HepG2 (cell line): ENCODE measurements around the gene RAB11FIP5. TPM values are rescaled to one million over a fixed set of nuclear protein-coding genes. Genes with fewer than 3 reads are reported as not detected.

Experiments used
- BCL6 ChIP-seq: IDR thresholded peaks from 2 replicates; pipeline ENCODE4 v1.6.1; 2016; ENCODE audit warnings: missing genetic modification reagents, missing compliant biosample characterization
- CBX1 ChIP-seq: IDR thresholded peaks from one replicate; pipeline ENCODE4 v1.6.1; 2016; ENCODE audit warnings: antibody characterized with exemption, low read depth
- CEBPB ChIP-seq: IDR thresholded peaks from 2 replicates; pipeline ENCODE4 v1.6.1; 2011; ENCODE audit warnings: low read depth, low read length, improper control_type of control experiment, borderline replicate concordance
- FOSL1 ChIP-seq: sonication (generic); formaldehyde crosslinking; IDR thresholded peaks from 2 replicates; pipeline ENCODE4 v1.9.0; 2021; ENCODE audit warnings: missing genetic modification reagents, borderline replicate concordance
- FOXJ3 ChIP-seq: sonication (generic); formaldehyde crosslinking; IDR thresholded peaks from 2 replicates; pipeline ENCODE4 v1.4.0; 2020; ENCODE audit warnings: missing genetic modification reagents, mild to moderate bottlenecking, borderline replicate concordance
- GPBP1L1 ChIP-seq: sonication (generic); formaldehyde crosslinking; IDR thresholded peaks from 2 replicates; pipeline ENCODE4 v1.5.0; 2020; ENCODE audit warnings: mild to moderate bottlenecking, missing genetic modification reagents
- KLF16 ChIP-seq, 2 experiments: sonication (generic) in 1 of 2; formaldehyde crosslinking in 1 of 2; IDR thresholded peaks; 2 replicates each; pipeline versions ENCODE4 v1.6.1 to v1.8.0; 2016 to 2023; ENCODE audit warnings: missing genetic modification reagents in 2 of 2, missing compliant biosample characterization in 1 of 2
- MLLT10 ChIP-seq: sonication (generic); formaldehyde crosslinking; IDR thresholded peaks from 2 replicates; pipeline ENCODE4 v1.4.0; 2020; ENCODE audit warnings: missing genetic modification reagents
- NFKB2 ChIP-seq: sonication (generic); formaldehyde crosslinking; IDR thresholded peaks from 2 replicates; pipeline ENCODE4 v1.4.0; 2020; ENCODE audit warnings: missing genetic modification reagents, borderline replicate concordance
- PRDM10 ChIP-seq: sonication (generic); formaldehyde crosslinking; IDR thresholded peaks from 2 replicates; pipeline ENCODE4 v1.4.0; 2020; ENCODE audit warnings: low read depth, missing genetic modification reagents
- SOX5 ChIP-seq: IDR thresholded peaks from 2 replicates; pipeline ENCODE4 v1.6.1; 2016; ENCODE audit warnings: borderline replicate concordance
- SYNCRIP ChIP-seq: fragments of 200-400 bp; formaldehyde crosslinking; IDR thresholded peaks from 2 replicates; pipeline ENCODE4 v1.6.1; 2018; ENCODE audit warnings: mild to moderate bottlenecking, low read depth, low read length; ENCODE audit not compliant: insufficient read depth
- TERF1 ChIP-seq: sonication (generic); formaldehyde crosslinking; IDR thresholded peaks from 2 replicates; pipeline ENCODE4 v1.8.0; 2022; ENCODE audit warnings: mild to moderate bottlenecking, missing genetic modification reagents, moderate library complexity
- ZBTB8A ChIP-seq: sonication (generic); formaldehyde crosslinking; IDR thresholded peaks from 2 replicates; pipeline ENCODE4 v1.4.0; 2020; ENCODE audit warnings: mild to moderate bottlenecking, low read depth, missing genetic modification reagents, borderline replicate concordance
- ZNF160 ChIP-seq: sonication (generic); formaldehyde crosslinking; IDR thresholded peaks from 2 replicates; pipeline ENCODE4 v1.8.0; 2022; ENCODE audit warnings: mild to moderate bottlenecking, inconsistent platforms, missing genetic modification reagents
- ZNF230 ChIP-seq: sonication (generic); formaldehyde crosslinking; IDR thresholded peaks from 2 replicates; pipeline ENCODE4 v1.4.0; 2020; ENCODE audit warnings: mild to moderate bottlenecking, missing genetic modification reagents
- ZNF329 ChIP-seq: sonication (generic); formaldehyde crosslinking; IDR thresholded peaks from 2 replicates; pipeline ENCODE4 v1.9.0; 2021; ENCODE audit warnings: low read depth, mild to moderate bottlenecking, missing genetic modification reagents
- ZNF33A ChIP-seq: sonication (generic); formaldehyde crosslinking; IDR thresholded peaks from 2 replicates; pipeline ENCODE4 v1.5.1; 2020; ENCODE audit warnings: missing genetic modification reagents, mild to moderate bottlenecking, moderate library complexity, borderline replicate concordance
- ZNF569 ChIP-seq: sonication (generic); formaldehyde crosslinking; IDR thresholded peaks from 2 replicates; pipeline ENCODE4 v1.5.0; 2020; ENCODE audit warnings: mild to moderate bottlenecking, missing genetic modification reagents, moderate library complexity, borderline replicate concordance
- ZNF607 ChIP-seq: sonication (generic); formaldehyde crosslinking; IDR thresholded peaks from 2 replicates; pipeline ENCODE4 v1.5.1; 2020; ENCODE audit warnings: missing genetic modification reagents, mild to moderate bottlenecking, borderline replicate concordance
- ZNF747 ChIP-seq: sonication (generic); formaldehyde crosslinking; IDR thresholded peaks from 2 replicates; pipeline ENCODE4 v1.8.1; 2023; ENCODE audit warnings: missing genetic modification reagents, mild to moderate bottlenecking, borderline replicate concordance
- ZNF775 ChIP-seq: sonication (generic); formaldehyde crosslinking; IDR thresholded peaks from 2 replicates; pipeline ENCODE4 v1.4.0; 2020; ENCODE audit warnings: missing genetic modification reagents, mild to moderate bottlenecking, moderate library complexity, borderline replicate concordance
- polyA plus RNA-seq, 8 experiments: library from polyadenylated mRNA; depleted of rRNA in 3 of 8; stranded (reverse) in 7 of 8; unstranded in 1 of 8; fragments of >200 nt; fragmentation: Illumina TruSeq in 4 of 8; extraction: Trizol in 4 of 8; gene quantifications; 2 replicates each; pipeline versions ENCODE4 v1.2.1 to v1.2.3, GENCODE V29; 2011 to 2016; ENCODE audit warnings: low read depth in 4 of 8, missing spikeins in 1 of 8, mixed read lengths in 1 of 8; ENCODE audit not compliant: insufficient read depth in 1 of 8
- total RNA-seq, 5 experiments: library from RNA; depleted of rRNA; stranded (reverse); fragments of >200 nt; fragmentation: Illumina TruSeq; extraction: Trizol; gene quantifications; 2 replicates each; pipeline ENCODE4 v1.2.3, GENCODE V29; 2016; ENCODE audit warnings: low read depth in 1 of 5

RAB11FIP5 gene
- total and polyA plus RNA-seq, 2 of the 13 experiments (the other 11 are each of a cell fraction or from before 2014, with no cell fraction given): 9.4 to 22.9 TPM

- no peak for TF ChIP-seq FOSL1 (CRISPR knock-in tag)
- no peak for TF ChIP-seq MLLT10 (CRISPR knock-in tag)
- peak; percentile 64; the same call in 1 of the 2 replicates for TF ChIP-seq NFKB2
- peak; percentile 73 for TF ChIP-seq ZNF607 (CRISPR knock-in tag)
- TF ChIP-seq CBX1: no peak
- TF ChIP-seq ZBTB8A (CRISPR knock-in tag): no peak
- TF ChIP-seq ZNF747 (CRISPR knock-in tag): peak; percentile 87
- no peak for TF ChIP-seq ZNF230 (CRISPR knock-in tag)
- peak; percentile 39; the same call in 1 of the 2 replicates for TF ChIP-seq ZNF569 (CRISPR knock-in tag)
- peak; percentile 96 for TF ChIP-seq CEBPB
- no peak for TF ChIP-seq ZNF160
- TF ChIP-seq KLF16 (CRISPR knock-in tag; IDR thresholded peaks at IDR 0.05): peak in 1 of 2 experiments; percentile 90; a peak in 1 of 4 replicates
- TF ChIP-seq SOX5 (CRISPR knock-in tag): peak; percentile 79; the same call in 1 of the 2 replicates
- peak; percentile 20; the same call in 1 of the 2 replicates for TF ChIP-seq ZNF33A (CRISPR knock-in tag)
- TF ChIP-seq TERF1 (CRISPR knock-in tag): no peak
- peak; percentile 73 for TF ChIP-seq BCL6 (CRISPR knock-in tag)
- TF ChIP-seq ZNF775: 0 out of 2 replicates have a peak, but pooled peaks have one; percentile 48
- no peak for TF ChIP-seq SYNCRIP
- TF ChIP-seq GPBP1L1 (CRISPR knock-in tag): no peak
- 0 out of 2 replicates have a peak, but pooled peaks have one; percentile 27 for TF ChIP-seq ZNF329
- TF ChIP-seq FOXJ3 (CRISPR knock-in tag): peak; percentile 96
- TF ChIP-seq PRDM10: peak; percentile 61; the same call in 1 of the 2 replicates
Measured at GRCh38 chr2:73031725-73032701, 80.7 kb downstream of the RAB11FIP5 start (continued).
